ENCODE measurements around the gene KIF5C. TPM values are rescaled to one million over a fixed set of nuclear protein-coding genes. Genes with fewer than 3 reads are reported as not detected.
A peak's percentile ranks its signal among the peaks of the same experiment; 100 is the strongest.

Gene KIF5C
- total and polyA plus RNA-seq, 7 donors, result 0.22 to 1.1 (median 0.59) TPM

- no peak for DNase-seq
- intact Hi-C loops (cut with DNase I), result no loop called here
- Histone ChIP-seq H3K36me3 (ENCODE audit: insufficient read depth in 1 of 2, low read depth in 1 of 2) (no peaks in the 10 kb centered on the region), H3K9me3 (no peaks in the 10 kb centered on the region), H3K4me3 (no peak overlapping the region), H3K27ac (no peak overlapping the region), H3K4me1 (no peaks in the 10 kb centered on the region), H3K27me3 (ENCODE audit: insufficient read depth in 3 of 3, low read length in 2 of 3) (peaks cover 0 to 8% (median 0%) of the 10 kb centered on the region in 3 donors)
- no peak for ATAC-seq
- TF ChIP-seq, protein P1, sequence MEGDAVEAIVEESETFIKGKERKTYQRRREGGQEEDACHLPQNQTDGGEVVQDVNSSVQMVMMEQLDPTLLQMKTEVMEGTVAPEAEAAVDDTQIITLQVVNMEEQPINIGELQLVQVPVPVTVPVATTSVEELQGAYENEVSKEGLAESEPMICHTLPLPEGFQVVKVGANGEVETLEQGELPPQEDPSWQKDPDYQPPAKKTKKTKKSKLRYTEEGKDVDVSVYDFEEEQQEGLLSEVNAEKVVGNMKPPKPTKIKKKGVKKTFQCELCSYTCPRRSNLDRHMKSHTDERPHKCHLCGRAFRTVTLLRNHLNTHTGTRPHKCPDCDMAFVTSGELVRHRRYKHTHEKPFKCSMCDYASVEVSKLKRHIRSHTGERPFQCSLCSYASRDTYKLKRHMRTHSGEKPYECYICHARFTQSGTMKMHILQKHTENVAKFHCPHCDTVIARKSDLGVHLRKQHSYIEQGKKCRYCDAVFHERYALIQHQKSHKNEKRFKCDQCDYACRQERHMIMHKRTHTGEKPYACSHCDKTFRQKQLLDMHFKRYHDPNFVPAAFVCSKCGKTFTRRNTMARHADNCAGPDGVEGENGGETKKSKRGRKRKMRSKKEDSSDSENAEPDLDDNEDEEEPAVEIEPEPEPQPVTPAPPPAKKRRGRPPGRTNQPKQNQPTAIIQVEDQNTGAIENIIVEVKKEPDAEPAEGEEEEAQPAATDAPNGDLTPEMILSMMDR (IDR thresholded peaks at IDR 0.05), result no peak
- WGBS, 3 donors, result 73 to 94% (median 79%) methylated on average over 4 of the region's 4 CpGs
Measured at GRCh38 chr2:148906124-148906523, 31.1 kb downstream of the KIF5C start.

DNA sequence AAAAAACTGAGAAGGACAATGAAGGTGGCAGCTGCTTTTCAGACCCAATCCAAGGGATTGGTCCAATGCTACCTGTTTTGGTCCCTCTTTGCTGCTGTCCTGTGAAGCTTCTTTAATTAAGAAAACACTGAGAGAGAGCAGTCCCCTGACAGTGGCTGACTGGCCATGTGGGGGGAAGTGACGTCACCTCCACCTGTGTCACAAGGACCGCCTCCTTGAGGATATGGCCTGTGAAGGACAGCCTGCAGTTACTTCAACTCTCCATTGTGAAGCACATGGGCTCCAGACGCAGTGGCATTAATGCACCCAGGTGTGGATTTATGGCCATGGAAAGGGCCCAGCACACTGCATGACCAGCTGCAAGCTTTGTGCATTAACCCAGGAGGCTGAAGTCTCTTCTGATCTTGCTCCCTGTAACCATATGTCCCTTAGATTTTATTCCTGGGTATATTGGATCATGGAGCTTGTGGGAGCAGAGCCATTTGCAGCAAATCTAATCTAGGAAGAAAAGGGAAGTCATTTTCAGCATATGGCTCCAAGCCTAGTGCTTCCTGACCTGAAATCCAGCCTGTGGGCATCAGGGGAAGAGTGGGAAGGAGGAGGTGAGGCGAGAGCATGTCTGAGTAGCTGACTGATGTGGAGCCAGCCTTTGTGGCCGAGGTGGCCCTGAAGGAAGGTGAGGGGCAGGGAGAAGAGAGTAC lies 32.2 kb downstream of the KIF5C start:
- H3K9me3 ChIP-seq, result no peaks in the 10 kb centered on the region
- intact Hi-C loops (cut with DNase I), result no loop called here
- no peaks in the 10 kb centered on the region for H3K36me3 ChIP-seq (ENCODE audit: insufficient read depth in 1 of 2, low read depth in 1 of 2)
- 84 to 92% (median 87%) methylated on average over 5 of the region's 5 CpGs for WGBS, 3 donors
- DNase-seq (no peak), ATAC-seq (no peak)
- H3K4me3 ChIP-seq, result no peak overlapping the region
- TF ChIP-seq, protein P1 (IDR thresholded peaks at IDR 0.05), result no peak
- no peak overlapping the region for H3K27ac ChIP-seq
- H3K4me1 ChIP-seq, result no peaks in the 10 kb centered on the region
- H3K27me3 ChIP-seq (ENCODE audit: insufficient read depth in 3 of 3, low read length in 2 of 3), result peaks cover 0 to 8% (median 0%) of the 10 kb centered on the region in 3 donors

DNA sequence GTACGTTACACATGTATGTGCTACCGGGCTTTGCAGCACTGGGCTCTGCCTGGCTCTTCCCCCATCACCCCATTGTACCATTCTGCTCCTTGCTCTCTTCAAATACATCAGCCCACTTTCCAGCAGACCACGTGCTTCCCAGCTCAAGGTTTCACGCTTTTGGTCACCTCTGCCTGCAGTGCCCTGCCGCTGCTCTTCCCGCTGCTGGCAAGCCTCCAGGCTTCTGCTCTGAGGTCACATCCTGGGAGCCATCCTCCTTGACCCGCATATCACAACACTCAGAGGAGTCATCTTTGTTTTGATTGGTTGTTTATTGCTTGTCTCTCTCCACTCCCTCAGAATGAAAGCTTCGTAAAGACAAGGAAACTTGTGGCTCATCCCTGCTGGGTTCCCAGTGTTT lies 34.1 kb downstream of the KIF5C start:
- TF ChIP-seq, protein P1 (IDR thresholded peaks at IDR 0.05), result no peak
- Histone ChIP-seq H3K4me3 (no peak overlapping the region), H3K4me1 (no peaks in the 10 kb centered on the region), H3K9me3 (no peaks in the 10 kb centered on the region), H3K27ac (no peak overlapping the region), H3K36me3 (ENCODE audit: insufficient read depth in 1 of 2, low read depth in 1 of 2) (no peaks in the 10 kb centered on the region), H3K27me3 (ENCODE audit: insufficient read depth in 3 of 3, low read length in 2 of 3) (peaks cover 0 to 8% (median 0%) of the 10 kb centered on the region in 3 donors)
- DNase-seq (peak in 1 of 2 donors; percentile 31), ATAC-seq (no peak)
- intact Hi-C loops (cut with DNase I), result no loop called here
- WGBS, 3 donors, result 48 to 60% (median 52%) methylated on average over 8 of the region's 8 CpGs

DNA sequence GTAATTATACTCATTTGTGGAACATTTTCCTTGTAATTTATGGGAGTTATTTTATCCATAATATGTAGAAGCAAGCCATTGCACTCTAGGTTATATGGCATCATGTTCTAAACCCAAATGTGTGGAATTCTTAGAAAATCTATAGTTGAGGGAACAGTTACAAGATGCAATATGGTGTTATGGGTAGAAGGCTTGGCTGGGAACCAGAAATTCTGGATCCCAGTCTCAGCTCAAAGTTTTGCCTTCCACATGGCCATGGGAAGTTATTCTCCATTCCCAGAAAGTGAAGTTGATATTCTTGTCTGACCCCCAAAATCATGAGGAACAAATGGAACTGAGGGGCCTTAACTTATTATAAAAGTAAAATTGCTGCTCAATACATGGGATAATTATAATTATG lies 38.0 kb downstream of the KIF5C start:
- Histone ChIP-seq H3K4me3 (no peak overlapping the region), H3K9me3 (peaks cover under 1% of the 10 kb centered on the region), H3K36me3 (ENCODE audit: insufficient read depth in 1 of 2, low read depth in 1 of 2) (no peaks in the 10 kb centered on the region), H3K27ac (no peak overlapping the region), H3K27me3 (ENCODE audit: insufficient read depth in 3 of 3, low read length in 2 of 3) (no peaks in the 10 kb centered on the region), H3K4me1 (no peaks in the 10 kb centered on the region)
- TF ChIP-seq, protein P1 (IDR thresholded peaks at IDR 0.05), result no peak
- intact Hi-C loops (cut with DNase I), result no loop called here
- ATAC-seq (no peak), DNase-seq (no peak)

DNA sequence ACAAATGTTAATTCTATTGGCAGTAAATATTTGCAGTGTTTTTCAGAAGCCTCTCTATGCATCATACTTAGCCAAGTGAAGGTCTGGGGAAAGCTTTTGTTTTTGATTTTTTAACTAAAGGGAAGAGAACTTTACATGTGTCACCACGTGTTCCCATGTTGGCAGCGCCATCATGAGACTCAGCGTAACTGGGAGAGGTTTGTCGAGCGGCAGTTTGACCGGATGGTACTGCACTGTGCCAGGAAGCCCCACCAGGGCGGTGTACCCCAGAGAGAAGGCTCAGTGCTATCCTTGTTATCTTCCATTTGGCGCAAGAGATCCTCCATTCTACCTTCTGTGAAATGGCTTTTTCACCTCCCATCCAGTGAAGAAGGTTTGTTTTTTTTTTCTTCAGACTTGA lies 38.5 kb downstream of the KIF5C start:
- no peaks in the 10 kb centered on the region for H3K27me3 ChIP-seq (ENCODE audit: insufficient read depth in 3 of 3, low read length in 2 of 3)
- H3K4me1 ChIP-seq, result no peaks in the 10 kb centered on the region
- intact Hi-C loops (cut with DNase I), result no loop called here
- TF ChIP-seq, protein P1 (IDR thresholded peaks at IDR 0.05), result no peak
- no peak overlapping the region for H3K4me3 ChIP-seq
- 67 to 92% (median 80%) methylated on average over 8 of the region's 8 CpGs for WGBS, 3 donors
- DNase-seq, result no peak
- peaks cover 5% of the 10 kb centered on the region for H3K9me3 ChIP-seq
- peaks cover 0 to 2% of the 10 kb centered on the region in 2 donors for H3K36me3 ChIP-seq (ENCODE audit: insufficient read depth in 1 of 2, low read depth in 1 of 2)
- no peak overlapping the region for H3K27ac ChIP-seq
- no peak for ATAC-seq

Data from psoas muscle (tissue), 8 donors.